Measurements from ENCODE around the gene DCC.

- TF ChIP-seq CTCF (conservative IDR thresholded peaks at IDR 0.05; ENCODE audit: low read depth, low read length) (no peak), EZH2phosphoT487 (IDR thresholded peaks at IDR 0.05; ENCODE audit: borderline replicate concordance, low read length) (no peak), EZH2 (IDR thresholded peaks at IDR 0.05; ENCODE audit: low read length, unreplicated experiment) (no peak)
Observed at GRCh38 chr18:52433797-52434196, 93.8 kb downstream of the DCC start.

Measured in PC-3 (cell line).